Liver (tissue), 9 donors: ENCODE data around the gene TEX2. TPM values are rescaled to one million over a fixed set of nuclear protein-coding genes. Genes with fewer than 3 reads are reported as not detected.

ENCODE experiments used
- DNase-seq: peaks from one replicate; pipeline ENCODE4 v3.0.0-alpha.2; 2017; ENCODE audit warnings: low spot score
- H3K27ac ChIP-seq, 2 donors: one replicate each; pipeline ENCODE4 v1.7.0; 2013; ENCODE audit warnings: inconsistent platforms in 2 of 2, low read length in 2 of 2, control low read depth in 1 of 2, low read depth in 1 of 2, mild to moderate bottlenecking in 1 of 2
- H3K27me3 ChIP-seq, 4 donors: one replicate each; pipeline versions ENCODE4 v1.6.1 to v1.7.0; 2013; ENCODE audit warnings: low read length in 3 of 4, inconsistent platforms in 1 of 4, mild to moderate bottlenecking in 1 of 4, moderate library complexity in 1 of 4; ENCODE audit not compliant: control insufficient read depth in 4 of 4, insufficient read depth in 4 of 4
- H3K36me3 ChIP-seq, 4 donors: one replicate each; pipeline versions ENCODE4 v1.6.1 to v1.7.0; 2013; ENCODE audit warnings: low read length in 3 of 4, mild to moderate bottlenecking in 3 of 4, low read depth in 1 of 4, moderate library complexity in 1 of 4; ENCODE audit not compliant: control insufficient read depth in 4 of 4, insufficient read depth in 3 of 4
- H3K4me1 ChIP-seq, 4 donors: one replicate each; pipeline versions ENCODE4 v1.6.1 to v1.7.0; 2013; ENCODE audit warnings: low read length in 3 of 4, mild to moderate bottlenecking in 3 of 4, moderate library complexity in 1 of 4; ENCODE audit not compliant: control insufficient read depth in 4 of 4, insufficient read depth in 4 of 4
- H3K4me3 ChIP-seq, 3 donors: one replicate each; pipeline versions ENCODE4 v1.6.1 to v1.7.0; 2013; ENCODE audit warnings: low read length in 3 of 3, control low read depth in 1 of 3, low read depth in 1 of 3, mild to moderate bottlenecking in 1 of 3
- H3K9ac ChIP-seq, 2 donors: one replicate each; pipeline ENCODE4 v1.7.0; 2013; ENCODE audit warnings: low read length in 2 of 2, mild to moderate bottlenecking in 2 of 2, moderate library complexity in 2 of 2, control low read depth in 1 of 2, low read depth in 1 of 2
- H3K9me3 ChIP-seq, 4 donors: one replicate each; pipeline versions ENCODE4 v1.6.1 to v1.7.0; 2013; ENCODE audit warnings: low read length in 3 of 4; ENCODE audit not compliant: control insufficient read depth in 4 of 4
- ATF3 ChIP-seq: IDR thresholded peaks from 2 replicates; pipeline ENCODE4 v1.6.1; 2016; ENCODE audit warnings: antibody characterized with exemption
- CTCF ChIP-seq: fragments of 150-350 bp; IDR thresholded peaks from 2 replicates; pipeline ENCODE4 v1.5.1; 2017; ENCODE audit warnings: improper control_type of control experiment, low read depth, low read length; ENCODE audit not compliant: missing input control
- EGR1 ChIP-seq, 2 donors: IDR thresholded peaks; 2 replicates each; pipeline ENCODE4 v1.6.1; 2016 to 2018; ENCODE audit warnings: antibody characterized with exemption in 2 of 2, low read depth in 2 of 2
- FOXA1 ChIP-seq: IDR thresholded peaks from 2 replicates; pipeline ENCODE4 v1.6.1; 2016; ENCODE audit warnings: antibody characterized with exemption
- FOXA2 ChIP-seq: IDR thresholded peaks from 2 replicates; pipeline ENCODE4 v1.6.1; 2016; ENCODE audit warnings: antibody characterized with exemption
- GABPA ChIP-seq, 2 donors: IDR thresholded peaks in 1 of 2; conservative IDR thresholded peaks in 1 of 2; 2 replicates each; pipeline ENCODE4 v1.6.1; 2016; ENCODE audit warnings: antibody characterized with exemption in 2 of 2, mild to moderate bottlenecking in 1 of 2, moderate library complexity in 1 of 2
- HNF4A ChIP-seq, 2 donors: conservative IDR thresholded peaks; 2 replicates each; pipeline ENCODE4 v1.6.1; 2016; ENCODE audit warnings: antibody characterized with exemption in 2 of 2, mild to moderate bottlenecking in 2 of 2
- HNF4G ChIP-seq: IDR thresholded peaks from 2 replicates; pipeline ENCODE4 v1.6.1; 2016; ENCODE audit warnings: antibody characterized with exemption
- JUND ChIP-seq, 2 donors: IDR thresholded peaks; 2 replicates each; pipeline ENCODE4 v1.6.1; 2016; ENCODE audit warnings: antibody characterized with exemption in 2 of 2
- MAX ChIP-seq: IDR thresholded peaks from 2 replicates; pipeline ENCODE4 v1.6.1; 2016; ENCODE audit warnings: antibody characterized with exemption
- NR2F2 ChIP-seq: IDR thresholded peaks from 2 replicates; pipeline ENCODE4 v1.6.1; 2016; ENCODE audit warnings: antibody characterized with exemption
- RAD21 ChIP-seq, 2 donors: IDR thresholded peaks; 2 replicates each; pipeline ENCODE4 v1.6.1; 2016; ENCODE audit warnings: antibody characterized with exemption in 2 of 2, mild to moderate bottlenecking in 2 of 2
- REST ChIP-seq: IDR thresholded peaks from 2 replicates; pipeline ENCODE4 v1.6.1; 2016; ENCODE audit warnings: antibody characterized with exemption, mild to moderate bottlenecking
- RXRA ChIP-seq, 2 donors: IDR thresholded peaks; 2 replicates each; pipeline ENCODE4 v1.6.1; 2017 to 2018; ENCODE audit warnings: antibody characterized with exemption in 2 of 2, mild to moderate bottlenecking in 1 of 2
- SP1 ChIP-seq: IDR thresholded peaks from 2 replicates; pipeline ENCODE4 v1.6.1; 2018; ENCODE audit warnings: antibody characterized with exemption, mild to moderate bottlenecking
- TAF1 ChIP-seq: conservative IDR thresholded peaks from 2 replicates; pipeline ENCODE4 v1.6.1; 2016; ENCODE audit warnings: antibody characterized with exemption, mild to moderate bottlenecking
- YY1 ChIP-seq: IDR thresholded peaks from 2 replicates; pipeline ENCODE4 v1.6.1; 2016; ENCODE audit warnings: antibody characterized with exemption, mild to moderate bottlenecking
- ZBTB33 ChIP-seq: IDR thresholded peaks from 2 replicates; pipeline ENCODE4 v1.6.1; 2016; ENCODE audit warnings: antibody characterized with exemption
- WGBS: extraction: QIAGEN DNeasy Blood & Tissue Kit; methylation state at CpG from one replicate; pipeline ENCODE4 v1.1.7; 2013; 5-methylcytosine and 5-hydroxymethylcytosine counted together
- polyA plus RNA-seq, 2 donors: library from polyadenylated mRNA; stranded (reverse) in 1 of 2; unstranded in 1 of 2; fragments of 200-250 nt in 1 of 2; fragments of >200 nt in 1 of 2; fragmentation: Nextera tagmentation in 1 of 2; extraction: Ambion mirVana in 1 of 2; gene quantifications; one replicate each; pipeline versions ENCODE4 v1.2.1 to v1.2.3, GENCODE V29; 2013 to 2015
- total RNA-seq, 2 donors: library from RNA; depleted of rRNA; stranded (reverse); fragments of >200 nt; gene quantifications; one replicate each; pipeline ENCODE4 v1.2.3, GENCODE V29; 2014
- donor health status: healthy.
- donor health status: healthy.
- donor health status: healthy.
- donor health status: healthy.
- donor health status: healthy.

TEX2 gene
- total and polyA plus RNA-seq, 4 donors: 15.9 to 39.8 (median 28.2) TPM

- H3K36me3 ChIP-seq: peaks cover 0 to 3% (median 0%) of the 10 kb centered on the region in 4 donors
- H3K4me1 ChIP-seq: peaks cover 11 to 57% (median 47%) of the 10 kb centered on the region in 4 donors
- WGBS: 94% methylated on average over 5 of the region's 5 CpGs
- no peaks in the 10 kb centered on the region for H3K27me3 ChIP-seq
- H3K9me3 ChIP-seq: no peaks in the 10 kb centered on the region
- DNase-seq: no peak
- TF ChIP-seq TAF1: no peak
- H3K4me3 ChIP-seq: no peak overlapping the region
- H3K27ac ChIP-seq: peak overlapping the region; percentile 1 to 7
- no peak overlapping the region for H3K9ac ChIP-seq
These were observed 153.7 kb downstream of the TEX2 start for GRCh38 chr17:64109400-64109799.

- Histone ChIP-seq H3K27ac (peak overlapping the region; percentile 43 to 57), H3K4me1 (peaks cover 11 to 64% (median 50%) of the 10 kb centered on the region in 4 donors)
- 50% methylated on average over 5 of the region's 5 CpGs for WGBS
These were observed 155.4 kb downstream of the TEX2 start for GRCh38 chr17:64107500-64108236.

More at GRCh38 chr17:64107500-64108236, 155.4 kb downstream of the TEX2 start:
- H3K9me3 ChIP-seq: no peaks in the 10 kb centered on the region
- no peak overlapping the region for H3K4me3 ChIP-seq
- TF ChIP-seq FOXA1: peak; percentile 82
- TF ChIP-seq ZBTB33: peak; percentile 39
- TF ChIP-seq GABPA (IDR thresholded peaks at IDR 0.05 in 1 of 2, conservative IDR thresholded peaks at IDR 0.05 in 1 of 2): no peak
- peak; percentile 16 for TF ChIP-seq NR2F2
- peak; percentile 59 to 73 for TF ChIP-seq RXRA (IDR thresholded peaks at IDR 0.05)
- peak; percentile 87 for TF ChIP-seq YY1
- TF ChIP-seq HNF4A (conservative IDR thresholded peaks at IDR 0.05): peak; percentile 38 to 48
- peak in 1 of 2 donors; percentile 52 for TF ChIP-seq RAD21 (IDR thresholded peaks at IDR 0.05)
- no peak for TF ChIP-seq JUND (IDR thresholded peaks at IDR 0.05)
- TF ChIP-seq REST: no peak
- TF ChIP-seq EGR1 (IDR thresholded peaks at IDR 0.05; ENCODE audit: low read depth in 2 of 2): no peak
- no peak for TF ChIP-seq CTCF
- peak; percentile 68 for TF ChIP-seq MAX
- no peak for TF ChIP-seq HNF4G
- peak; percentile 93 for TF ChIP-seq FOXA2
- no peak for TF ChIP-seq TAF1
- TF ChIP-seq ATF3: no peak
- TF ChIP-seq SP1: peak; percentile 43
- no peaks in the 10 kb centered on the region for H3K27me3 ChIP-seq
- peaks cover 0 to 3% (median 0%) of the 10 kb centered on the region in 4 donors for H3K36me3 ChIP-seq
- H3K9ac ChIP-seq: no peak overlapping the region
- DNase-seq: no peak
